Activated CD4-positive, alpha-beta T cell treated with anti-CD3 and anti-CD28 coated beads for 4 hours (primary cell): ENCODE measurements around the gene WDHD1.
"Not testable (repeated sequence)": the region's sequence is repeated elsewhere in the genome, so short reads cannot be mapped to it uniquely, and the experiment has no call there.

Source experiments
- DNase-seq, 2 donors: peaks; one replicate each; pipeline ENCODE4 v3.0.0-alpha.2; 2020

The WDHD1 gene

DNA sequence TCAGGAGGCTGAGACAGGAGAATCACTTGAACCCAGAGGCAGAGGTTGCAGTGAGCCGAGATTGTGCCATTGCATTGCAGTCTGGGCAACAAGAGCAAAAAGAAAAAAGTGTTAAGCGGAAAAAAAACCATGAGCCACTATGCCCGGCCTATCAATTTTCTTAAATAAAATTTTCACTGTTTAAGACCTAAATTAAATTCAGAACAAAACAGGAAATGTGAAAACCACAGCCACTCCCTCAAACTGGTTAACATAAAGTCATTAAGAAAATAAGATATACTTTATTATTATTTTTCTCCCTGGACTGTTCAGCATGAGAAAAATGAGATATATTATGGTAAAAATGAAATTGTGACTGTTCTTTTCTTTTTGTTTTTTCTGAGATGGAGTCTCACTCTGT is 79.7 kb downstream of the WDHD1 start:
- DNase-seq, result no peak

DNA sequence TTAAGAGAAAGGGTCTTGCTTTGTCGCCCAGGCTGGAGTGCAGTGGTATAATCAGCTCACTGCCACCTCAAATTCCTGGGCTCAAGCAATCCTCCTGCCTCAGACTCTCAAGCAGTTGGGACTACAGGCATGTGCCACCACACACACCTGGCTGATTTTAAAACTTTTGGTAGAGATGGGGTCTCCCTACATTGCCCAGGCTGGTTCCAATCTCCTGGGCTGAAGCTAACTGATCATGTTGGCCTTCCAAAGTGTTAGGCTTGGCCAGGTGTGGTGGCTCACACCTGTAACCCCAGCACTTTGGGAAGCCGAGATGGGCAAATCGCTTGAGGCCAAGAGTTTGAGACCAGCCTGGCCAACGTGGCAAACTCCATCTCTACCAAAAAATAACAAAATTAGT is 80.4 kb downstream of the WDHD1 start:
- DNase-seq, result no peak

DNA sequence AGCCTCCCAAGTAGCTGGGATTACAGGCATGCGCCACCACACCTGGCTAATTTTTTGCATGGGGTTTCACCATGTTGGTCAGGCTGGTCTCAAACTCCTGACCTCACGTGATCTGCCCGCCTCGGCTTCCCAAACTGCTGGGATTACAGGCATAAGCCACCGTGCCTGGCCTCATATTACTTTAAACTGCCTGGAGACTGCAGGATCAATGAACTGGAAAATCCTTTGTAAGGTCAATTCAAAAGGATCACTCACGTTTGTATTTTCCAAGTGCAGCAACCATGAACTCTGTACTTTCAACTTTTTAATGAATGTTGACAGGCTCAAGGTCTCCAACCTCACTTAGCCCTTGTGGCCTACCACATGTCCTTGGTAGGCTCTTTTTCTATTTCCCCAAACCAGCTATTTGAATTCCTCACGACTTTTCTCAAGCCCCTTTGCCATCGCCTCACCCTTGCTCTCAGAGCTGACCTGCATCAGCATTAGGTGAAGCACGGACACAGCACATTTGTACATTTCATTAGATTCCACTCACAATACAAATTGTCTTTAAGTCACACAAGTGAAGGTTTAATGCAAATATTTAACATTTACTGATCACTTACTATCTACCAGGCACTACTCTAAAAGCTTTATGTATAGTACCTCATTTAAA is 82.0 kb downstream of the WDHD1 start:
- DNase-seq, result no peak

DNA sequence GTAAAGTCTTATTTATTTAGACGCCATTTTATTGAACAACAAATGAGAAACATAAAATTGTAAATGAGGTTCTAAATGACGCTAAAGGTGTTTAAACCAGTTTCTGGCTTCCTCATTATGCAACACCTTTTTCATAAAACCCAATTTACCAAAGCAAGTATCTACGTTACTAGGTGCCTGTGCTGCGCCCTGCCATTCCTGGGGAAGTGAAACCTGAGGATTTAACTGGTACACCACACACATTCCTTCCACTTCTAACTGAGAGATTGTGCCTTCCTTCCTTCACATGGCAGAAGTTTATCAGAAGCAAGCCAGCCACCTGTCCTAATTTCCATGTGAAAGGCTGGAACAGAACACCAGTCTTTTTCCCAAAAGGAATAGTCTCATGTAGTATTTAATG is 84.0 kb downstream of the WDHD1 start:
- DNase-seq, result no peak

DNA sequence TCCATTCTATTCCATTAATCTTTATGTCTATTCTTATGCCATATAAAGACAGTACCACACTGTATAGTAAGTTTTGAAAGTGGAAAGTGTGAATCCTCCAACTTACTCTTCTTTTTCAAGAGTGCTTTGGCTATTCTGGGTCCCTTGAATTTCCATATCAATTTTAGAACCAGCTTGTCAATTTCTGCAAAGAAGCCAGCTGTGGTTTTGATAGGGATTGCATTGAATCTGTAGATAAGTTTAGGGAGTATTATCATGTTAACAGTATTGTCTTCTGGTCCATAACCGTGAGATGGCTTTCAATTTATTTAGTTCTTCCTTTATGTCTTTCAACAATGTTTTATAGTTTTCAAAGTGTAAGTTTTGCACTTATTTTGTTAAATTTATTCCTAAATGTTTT is 90.1 kb downstream of the WDHD1 start:
- DNase-seq, result no peak

DNA sequence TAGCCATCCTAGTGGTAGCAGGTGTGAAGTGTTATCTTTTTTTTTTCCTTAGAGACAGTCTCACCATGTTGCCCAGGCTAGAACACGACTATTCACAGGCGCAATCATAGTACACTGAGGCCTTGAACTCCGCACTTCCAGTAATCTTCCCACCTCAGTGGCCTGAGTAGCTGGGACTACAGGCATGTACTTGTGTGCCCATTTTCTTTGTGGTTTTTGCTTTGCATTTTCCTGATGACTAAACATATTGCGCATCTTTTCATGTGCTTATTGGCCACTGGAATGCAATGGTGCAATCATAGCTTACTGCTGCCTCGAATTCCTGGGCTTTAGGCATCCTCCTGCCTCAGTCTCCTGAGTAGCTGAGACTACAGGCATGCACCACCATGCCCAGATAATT is 90.9 kb downstream of the WDHD1 start:
- no peak for DNase-seq

DNA sequence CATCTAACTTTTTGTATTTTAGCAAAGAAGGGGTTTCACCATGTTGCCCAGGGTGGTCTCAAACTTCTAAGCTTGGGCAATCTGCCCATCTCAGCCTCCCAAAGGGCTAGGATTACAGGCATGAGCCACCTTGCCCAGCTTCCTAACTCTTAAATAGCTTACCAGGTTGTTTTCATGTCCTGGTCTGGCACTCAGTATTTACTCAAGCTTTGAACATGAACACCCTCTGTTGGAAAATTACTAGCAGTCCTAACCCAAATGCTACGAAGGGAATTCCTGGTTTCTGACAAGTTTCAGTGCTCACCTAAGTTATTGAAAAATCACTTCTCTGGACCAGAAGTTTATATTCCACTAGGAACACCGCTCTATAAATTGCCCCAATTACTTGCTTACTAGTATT is 91.8 kb downstream of the WDHD1 start:
- DNase-seq, result no peak

DNA sequence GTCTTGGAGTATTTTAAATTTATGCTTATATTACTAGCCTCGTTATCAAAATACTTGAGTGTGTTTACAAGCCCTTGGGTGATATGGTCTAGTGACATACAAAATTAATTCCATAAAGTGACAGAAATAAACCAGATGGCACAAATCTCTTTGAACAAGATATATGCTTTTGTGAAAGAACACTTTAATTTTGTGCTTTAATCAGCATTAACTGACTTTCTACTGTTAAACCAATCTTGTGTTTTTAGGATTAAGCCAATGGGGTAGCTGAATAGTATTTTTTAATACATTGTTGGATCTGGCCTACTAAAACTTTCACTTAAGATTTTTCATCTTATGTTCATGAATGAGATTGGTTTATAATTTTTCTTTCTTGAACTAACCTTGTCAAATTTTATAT is 93.9 kb downstream of the WDHD1 start:
- DNase-seq, result no peak

DNA sequence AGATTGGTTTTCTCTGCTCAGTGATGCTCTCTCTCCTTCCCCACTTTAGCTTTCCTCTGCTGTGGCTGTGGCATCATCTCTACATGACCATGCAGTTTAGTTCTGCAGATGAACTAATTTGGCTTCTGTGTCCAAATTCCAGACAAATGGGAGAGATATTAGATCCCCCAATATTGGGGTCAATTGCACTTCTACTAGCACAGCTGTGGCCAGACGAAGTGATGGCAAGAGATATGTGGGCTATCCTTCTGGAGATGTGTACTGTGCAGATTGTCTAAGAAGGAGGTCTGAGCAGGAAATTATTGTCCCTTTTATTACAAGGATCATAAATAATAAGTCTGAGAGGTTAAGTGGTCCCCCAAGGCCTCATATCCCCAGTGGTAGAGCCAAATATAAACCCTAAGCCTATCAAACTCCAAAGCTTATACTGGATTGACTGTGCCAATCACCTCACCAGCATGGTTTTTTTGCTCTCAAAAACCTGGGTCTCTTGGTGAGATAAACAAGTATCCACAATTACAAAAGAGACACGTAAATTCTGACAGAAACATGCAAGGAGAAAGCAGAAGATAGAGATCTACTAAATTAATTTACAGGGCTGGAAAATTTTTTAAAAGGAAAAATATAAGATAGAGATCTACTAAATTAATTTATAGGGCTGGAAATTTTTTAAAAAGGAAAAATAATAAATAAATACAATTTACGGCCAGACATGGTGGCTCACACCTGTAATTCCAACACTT is 95.1 kb downstream of the WDHD1 start:
- no peak for DNase-seq

DNA sequence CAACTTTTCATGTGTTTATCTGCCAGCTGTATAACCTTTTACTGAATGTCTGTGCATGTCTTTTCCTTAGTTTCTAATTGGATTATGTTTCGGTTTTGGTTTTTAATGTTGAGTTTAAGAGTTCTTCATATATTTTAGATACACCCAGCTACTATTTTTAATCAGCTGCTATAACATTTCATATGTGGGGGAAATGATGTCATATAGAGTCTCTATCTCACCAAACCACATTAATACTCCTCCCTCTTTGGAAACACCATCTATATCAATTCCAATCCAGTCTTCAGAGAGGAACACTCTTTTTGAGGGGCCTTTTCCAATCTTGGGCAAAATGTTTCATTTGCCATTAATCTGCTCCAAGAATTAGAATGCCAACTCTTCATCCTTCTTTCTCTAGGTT is 95.8 kb downstream of the WDHD1 start:
- no peak for DNase-seq

DNA sequence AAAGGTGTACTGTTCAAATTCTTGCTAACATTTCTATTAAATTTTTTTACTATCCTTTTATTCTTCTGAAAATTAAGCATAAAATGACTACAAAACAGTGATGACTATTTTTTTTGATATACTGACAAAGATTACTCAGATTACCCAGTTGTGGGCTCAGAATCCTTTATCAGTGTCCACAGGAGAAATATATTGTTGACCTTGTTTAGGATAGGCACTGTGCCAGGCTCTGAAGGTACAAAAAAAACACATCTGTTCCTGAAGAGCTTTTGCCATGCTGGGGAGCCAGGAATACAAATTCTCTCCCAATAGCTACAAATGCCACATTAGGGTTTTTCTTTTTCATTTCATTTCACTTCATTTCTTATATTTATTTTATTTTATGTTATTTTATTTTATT is 97.3 kb downstream of the WDHD1 start:
- no peak for DNase-seq

DNA sequence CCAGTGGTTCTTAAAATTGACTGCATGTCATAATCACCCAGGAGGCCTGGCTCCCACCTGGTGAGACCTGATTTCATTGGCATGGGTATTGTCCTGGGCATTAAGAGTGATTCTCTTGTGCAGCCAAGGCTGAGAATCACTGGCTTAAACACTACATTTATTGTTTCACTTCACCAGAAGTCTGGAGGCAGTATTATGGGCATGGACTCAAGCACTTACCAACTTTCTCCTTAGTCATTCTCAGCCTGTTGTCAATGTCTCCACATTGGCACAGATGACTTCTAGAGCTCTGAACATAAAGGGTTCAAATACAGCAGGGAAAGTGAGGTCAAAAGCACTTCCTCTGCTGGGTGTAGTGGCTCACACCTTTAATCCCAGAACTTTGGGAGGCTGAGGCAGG is 98.7 kb downstream of the WDHD1 start:
- no peak for DNase-seq

DNA sequence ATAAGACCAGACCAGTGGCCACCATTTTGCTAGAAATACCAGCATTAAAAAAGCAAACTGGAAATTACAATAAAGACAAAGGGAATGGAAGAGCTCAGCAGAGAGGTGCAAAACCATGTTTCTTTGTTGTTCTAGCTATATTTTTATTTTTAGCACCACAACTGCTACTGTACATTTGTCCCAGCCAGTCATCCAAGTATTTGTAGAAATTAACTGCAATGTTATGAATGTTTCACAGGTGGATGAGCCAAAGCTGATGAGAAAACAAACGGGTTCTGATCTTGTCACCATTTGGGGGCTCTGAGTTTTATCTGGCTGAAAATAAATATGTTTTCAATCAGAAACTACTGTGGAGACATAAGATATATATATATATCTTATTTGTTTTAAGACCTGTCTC is 99.3 kb downstream of the WDHD1 start:
- DNase-seq, result no peak

DNA sequence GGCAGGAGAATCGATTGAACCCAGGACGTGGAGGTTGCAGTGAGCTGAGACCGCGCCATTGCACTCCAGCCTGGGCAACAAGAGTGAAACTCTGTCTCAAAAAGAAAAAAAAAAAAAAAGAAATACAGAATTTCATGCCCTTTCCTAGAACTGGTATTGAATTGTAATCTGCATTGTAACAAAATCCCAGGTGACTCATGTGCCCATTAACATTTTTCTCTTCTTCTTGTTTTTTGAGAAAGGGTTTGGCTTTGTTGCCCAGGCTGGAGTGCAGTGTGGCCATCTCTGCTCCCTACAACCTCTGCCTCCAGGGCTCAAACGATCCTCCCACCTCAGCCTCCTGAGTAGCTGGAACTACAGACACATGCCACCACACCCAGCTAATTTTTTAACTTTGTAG is 100.3 kb downstream of the WDHD1 start:
- not testable (repeated sequence) for DNase-seq

DNA sequence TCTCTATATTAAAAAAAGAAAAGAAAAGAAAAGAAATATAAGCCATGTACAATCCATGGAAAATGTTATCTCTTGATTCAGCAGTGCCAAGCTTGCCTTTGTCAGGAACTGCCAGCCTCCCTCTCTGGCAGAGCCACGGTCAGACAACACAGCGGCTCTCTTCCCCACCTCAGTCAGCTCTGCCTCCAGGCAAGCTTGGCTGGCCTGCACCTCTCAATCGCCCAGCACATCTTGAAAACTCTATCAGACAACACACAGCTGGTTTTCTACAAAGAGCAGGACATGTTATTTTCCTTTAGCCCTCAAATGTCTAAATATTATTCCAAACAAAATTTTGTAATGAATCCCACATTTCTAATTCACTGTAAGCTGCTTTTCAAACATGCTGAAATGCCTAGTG is 104.3 kb downstream of the WDHD1 start:
- DNase-seq, result no peak

DNA sequence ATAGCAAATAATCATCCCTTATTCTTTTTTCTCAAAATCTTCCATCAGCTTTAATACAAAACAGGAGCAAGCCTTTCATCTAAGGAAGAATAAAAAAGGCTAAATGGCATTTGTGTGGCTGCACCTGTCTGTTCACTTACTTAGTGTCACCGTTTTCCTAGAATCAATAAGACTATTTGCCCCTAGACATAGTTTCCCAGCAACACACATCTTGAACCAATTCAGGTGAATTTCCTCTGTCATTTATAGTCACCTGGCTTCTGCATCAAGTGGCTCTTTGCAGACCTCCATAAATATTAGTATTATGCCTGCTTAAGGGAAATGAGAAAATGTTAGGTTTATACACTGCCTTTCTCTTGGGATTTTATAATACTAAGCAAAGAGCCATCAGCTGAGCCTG is 106.8 kb downstream of the WDHD1 start:
- no peak for DNase-seq

DNA sequence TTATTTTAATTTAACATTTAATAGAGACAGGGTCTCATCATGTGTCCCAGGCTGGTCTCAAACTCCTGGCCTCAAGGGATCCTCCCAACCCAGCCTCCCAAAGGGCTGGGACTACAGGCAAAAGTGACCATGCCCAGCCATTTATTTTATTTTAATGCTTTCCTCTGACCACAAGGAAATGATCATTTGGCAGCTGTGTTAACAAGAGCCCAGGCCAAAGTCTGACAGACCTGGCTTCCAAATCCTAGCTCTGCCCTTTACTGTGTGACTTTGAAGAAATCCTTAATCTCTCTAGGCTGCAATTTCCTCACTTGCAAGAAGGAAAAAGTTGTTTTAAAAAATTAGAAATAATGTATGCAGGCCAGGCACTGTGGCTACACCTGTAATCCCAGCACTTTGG is 107.6 kb downstream of the WDHD1 start:
- no peak for DNase-seq

DNA sequence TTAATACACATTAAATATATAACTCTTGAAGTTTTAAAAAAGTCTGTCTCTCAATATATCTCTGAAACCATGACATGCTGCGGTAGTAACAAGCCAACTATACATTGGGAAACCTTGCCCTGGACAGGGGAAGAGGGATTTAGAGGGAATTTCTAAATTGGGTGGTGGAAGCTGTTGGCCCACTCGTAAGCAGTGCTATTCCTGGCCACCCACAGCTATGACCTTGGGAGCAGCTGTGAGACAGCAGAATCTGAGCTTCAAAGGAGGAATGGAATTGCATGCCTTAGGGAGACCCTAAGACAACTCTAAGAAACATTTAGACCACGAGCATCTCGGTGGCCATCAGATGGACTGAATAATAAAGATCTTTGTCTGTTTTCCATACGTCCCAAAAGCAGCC is 108.5 kb downstream of the WDHD1 start:
- DNase-seq, result no peak

DNA sequence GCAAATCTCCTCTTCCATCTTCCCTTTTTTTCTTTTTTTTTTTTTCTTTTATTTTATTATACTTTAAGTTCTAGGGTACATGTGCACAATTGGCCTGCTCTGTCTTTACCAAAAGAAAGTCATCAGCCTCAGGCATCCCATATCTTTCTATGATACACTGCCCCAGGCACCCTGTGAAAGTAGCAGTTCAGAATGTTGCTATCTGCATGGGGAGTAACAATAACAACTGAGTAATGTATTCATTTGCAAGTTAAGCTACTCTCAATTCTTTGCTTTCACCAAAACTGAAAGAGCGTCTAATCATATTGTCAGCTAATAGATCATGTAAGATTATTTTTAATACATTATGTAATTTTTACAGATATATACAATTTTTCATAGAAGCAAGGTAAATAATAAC is 110.8 kb downstream of the WDHD1 start:
- DNase-seq, result no peak

DNA sequence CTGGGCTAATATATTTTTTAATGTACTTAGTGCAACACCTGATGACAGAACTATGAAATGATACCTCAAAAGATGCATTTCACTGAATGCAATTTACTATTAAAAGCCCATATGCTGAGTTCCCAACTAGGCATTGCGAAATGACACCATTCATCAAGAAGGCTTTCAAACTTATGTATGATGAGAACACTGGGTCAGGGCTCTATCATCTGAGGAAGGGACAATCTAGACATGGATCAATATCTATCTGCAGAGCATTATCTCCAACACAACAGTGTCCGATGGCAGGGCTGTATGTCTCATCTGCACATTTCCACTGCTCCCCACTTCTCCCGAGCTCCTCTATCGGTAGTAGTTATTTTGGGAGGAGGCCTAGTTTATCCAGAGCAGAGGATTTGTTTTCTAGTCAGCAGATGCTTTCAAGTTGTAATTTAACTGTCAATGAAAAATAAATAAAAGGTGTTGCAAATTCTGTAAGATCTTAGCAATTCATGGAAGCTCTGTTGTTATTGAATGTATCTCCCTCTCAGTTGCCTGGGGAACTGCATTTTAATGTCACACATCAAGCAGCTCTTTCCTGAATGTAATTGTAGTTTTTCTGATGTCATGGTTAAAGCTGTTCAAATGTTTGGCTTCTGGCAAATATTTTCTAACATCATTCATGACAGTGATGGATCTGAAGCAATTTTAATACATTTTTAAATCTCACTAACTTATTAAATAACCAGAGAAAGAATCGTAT is 116.9 kb downstream of the WDHD1 start:
- no peak for DNase-seq

DNA sequence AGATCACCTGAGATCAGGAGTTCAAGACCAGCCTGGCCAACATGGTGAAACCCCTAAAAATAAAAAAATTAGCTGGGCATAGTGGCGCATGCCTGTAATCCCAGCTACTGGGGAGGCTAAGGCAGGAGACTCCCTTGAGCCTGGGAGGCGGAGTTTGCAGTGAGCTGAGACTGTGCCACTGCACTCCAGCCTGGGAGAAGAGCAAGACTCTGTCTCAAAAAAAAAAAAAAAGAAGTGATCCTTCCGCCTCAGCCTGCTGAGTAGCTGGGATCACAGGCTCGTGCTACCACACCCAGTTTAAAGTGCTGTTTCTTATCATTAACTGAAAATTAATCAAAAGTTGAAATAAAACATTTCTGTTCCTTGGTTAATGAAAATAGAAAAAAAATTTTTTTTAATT is 117.9 kb downstream of the WDHD1 start:
- DNase-seq, result not testable (repeated sequence)

DNA sequence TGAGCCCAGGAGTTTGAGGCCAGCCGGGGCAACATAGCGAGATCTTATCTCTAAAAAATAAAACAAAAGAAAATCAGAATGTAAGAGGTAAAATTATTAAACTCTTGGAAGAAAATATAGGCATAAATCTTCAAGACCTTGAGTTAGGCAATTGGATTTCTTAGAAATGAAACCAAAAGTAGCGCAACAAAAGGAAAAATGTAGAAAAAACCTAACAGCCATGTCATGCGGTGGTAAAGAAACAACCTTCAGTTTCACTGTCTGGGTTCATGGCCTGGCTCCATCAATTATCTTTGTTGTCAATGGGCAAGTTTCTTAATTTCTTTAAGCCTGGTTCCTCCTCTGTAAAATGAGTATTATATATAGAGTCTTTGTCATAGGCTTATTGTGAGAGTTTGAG is 118.7 kb downstream of the WDHD1 start:
- no peak for DNase-seq

DNA sequence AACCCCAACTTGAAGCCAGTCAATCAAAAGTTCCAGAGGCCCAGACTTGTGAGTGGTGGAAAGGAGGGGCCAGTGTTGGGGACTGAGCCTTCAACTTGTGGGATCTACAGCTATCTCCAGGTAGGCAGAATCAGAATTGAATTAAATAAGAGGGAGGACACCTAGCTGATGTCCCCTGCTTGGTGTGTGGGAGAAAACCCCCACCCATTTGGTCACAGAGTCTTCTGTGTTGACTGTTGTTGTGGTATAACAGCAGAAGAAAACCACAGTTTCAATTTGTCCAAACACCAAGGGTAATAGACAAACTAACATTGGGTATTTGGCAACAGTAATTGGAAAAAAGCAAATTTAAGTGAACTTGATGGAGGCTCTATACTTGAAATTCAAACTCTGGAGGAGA is 120.8 kb downstream of the WDHD1 start:
- no peak for DNase-seq
